HG02840 (cell line): ENCODE results near the gene CAMK1D.

Experiments used
- ATAC-seq: cut with Tn5 transposase; IDR thresholded peaks from one replicate; pipeline ENCODE4 v1.9.1; 2021; ENCODE audit warnings: mild to moderate bottlenecking, moderate library complexity, moderate number of reproducible peaks; ENCODE audit not compliant: unreplicated experiment, low FRiP score

The CAMK1D gene

DNA sequence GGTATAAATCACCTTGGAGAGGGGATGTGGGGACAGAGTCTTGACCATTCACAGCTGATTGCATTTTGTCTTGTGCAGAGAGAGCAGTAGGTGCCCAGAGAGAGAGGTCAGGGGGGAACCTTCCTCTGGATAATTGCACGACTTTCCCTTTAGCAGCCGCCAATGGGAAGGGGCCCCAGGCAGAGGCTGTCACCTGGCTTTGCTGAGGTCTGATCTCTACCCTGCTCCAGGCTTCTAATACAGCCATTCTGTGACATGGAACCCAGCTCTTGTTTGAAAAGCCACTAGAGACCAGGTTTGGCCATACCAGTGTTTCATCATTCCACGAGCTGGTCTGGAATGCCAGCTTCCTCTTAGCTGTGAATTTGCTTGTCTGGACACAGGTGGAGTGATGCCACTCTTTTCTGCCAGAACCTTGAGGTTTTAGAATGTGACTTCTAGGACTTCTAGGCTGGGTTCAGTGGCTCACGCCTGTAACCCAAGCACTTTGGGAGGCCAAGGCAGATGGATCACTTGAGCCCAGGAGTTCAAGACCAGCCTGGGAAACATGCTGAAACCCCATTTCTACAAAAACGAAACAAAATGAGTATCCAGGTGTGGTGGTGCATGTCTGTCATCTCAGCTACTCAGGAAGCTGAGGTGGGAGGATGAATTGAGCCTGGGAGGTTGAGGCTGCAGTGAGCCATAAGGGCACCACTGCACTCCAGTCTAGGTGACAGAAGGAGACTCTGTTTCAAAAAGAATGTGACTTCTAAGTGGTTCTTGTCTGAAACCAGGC lies 159.9 kb downstream of the CAMK1D start:
- no peak for ATAC-seq

DNA sequence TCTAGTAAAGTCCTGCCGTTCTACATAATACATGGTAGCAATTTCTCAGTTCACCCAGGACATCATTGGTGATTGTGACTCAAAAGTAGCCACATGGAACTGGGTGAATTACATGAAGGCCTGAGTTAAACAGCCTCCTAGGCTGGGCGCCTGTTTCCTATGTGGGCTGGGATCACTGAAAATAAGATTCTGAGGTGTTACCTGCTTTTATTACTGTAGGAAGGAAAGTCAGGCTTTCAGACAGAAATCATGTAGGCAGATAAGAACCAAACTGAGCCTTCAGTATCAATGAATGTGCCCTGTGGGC lies 160.4 kb downstream of the CAMK1D start:
- no peak for ATAC-seq

- ATAC-seq = no peak
Observed at GRCh38 chr10:12510501-12510941, 161.2 kb downstream of the CAMK1D start.

DNA sequence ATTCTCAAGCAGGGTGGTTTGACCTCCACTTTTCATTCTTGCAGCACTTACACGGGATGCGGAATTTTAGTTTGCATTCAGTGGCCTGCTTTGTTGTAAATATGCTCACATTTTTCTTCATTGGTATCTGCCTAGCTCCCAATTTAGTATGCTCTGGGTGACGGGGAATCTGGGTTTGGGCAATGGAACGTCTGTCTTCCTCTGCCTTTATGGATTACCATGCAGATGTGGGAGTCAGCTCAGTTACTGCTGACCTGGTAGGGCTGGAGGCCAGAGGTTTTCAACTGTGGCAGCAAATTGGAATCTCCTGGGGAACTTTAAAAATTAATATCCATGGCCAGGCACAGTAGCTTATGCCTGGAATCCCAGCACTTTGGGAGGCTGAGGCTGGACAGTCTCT lies 161.6 kb downstream of the CAMK1D start:
- ATAC-seq = no peak

DNA sequence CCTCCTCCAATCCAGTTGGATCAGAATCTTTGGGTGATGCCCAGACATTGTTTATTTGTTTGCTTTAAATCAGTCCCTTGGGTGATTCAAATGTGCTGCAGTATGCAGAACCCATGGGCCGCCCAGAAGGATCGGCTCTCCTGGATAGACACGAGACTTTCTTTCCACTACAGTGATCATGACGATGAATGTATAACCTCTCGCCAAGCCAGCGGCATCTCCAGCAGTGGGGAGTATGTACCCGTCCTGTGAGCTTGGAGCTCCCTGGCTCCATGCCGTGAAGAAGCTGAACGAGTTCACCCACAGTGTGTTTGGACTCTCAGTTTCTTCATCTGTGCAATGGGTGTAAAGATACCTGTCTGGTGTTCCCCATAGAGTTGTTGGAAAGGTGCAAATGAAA lies 162.3 kb downstream of the CAMK1D start:
- no peak for ATAC-seq

GRCh38 chr10:12512332-12513002 lies 163.1 kb downstream of the CAMK1D start:
- ATAC-seq = no peak

- ATAC-seq = no peak
Observed at GRCh38 chr10:12513003-12513365, 163.6 kb downstream of the CAMK1D start.

GRCh38 chr10:12513775-12514673 lies 164.7 kb downstream of the CAMK1D start:
- no peak for ATAC-seq

GRCh38 chr10:12518024-12518423 lies 168.7 kb downstream of the CAMK1D start:
- no peak for ATAC-seq

- no peak for ATAC-seq
Observed at GRCh38 chr10:12521423-12521822, 172.1 kb downstream of the CAMK1D start.

DNA sequence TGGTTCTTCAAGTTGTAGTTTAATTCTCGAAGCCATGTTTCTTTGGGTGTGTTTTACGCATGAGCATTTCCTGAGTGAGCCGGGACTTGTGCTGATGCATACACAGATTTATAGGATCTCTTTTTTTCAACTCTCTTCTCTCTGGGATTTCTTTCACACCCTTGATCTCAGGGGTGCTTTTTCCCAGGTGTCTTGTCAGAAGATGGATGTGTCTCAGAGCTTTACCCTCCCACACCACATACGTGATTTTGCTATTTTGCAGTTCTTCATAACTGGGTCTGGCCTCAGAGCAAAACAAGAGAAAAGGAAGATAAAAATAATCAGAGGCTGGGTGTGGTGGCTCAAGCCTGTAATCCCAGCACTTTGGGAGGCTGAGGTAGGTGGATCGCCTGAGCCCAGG lies 177.0 kb downstream of the CAMK1D start:
- ATAC-seq = no peak

- ATAC-seq = no peak
Observed at GRCh38 chr10:12529976-12530375, 180.6 kb downstream of the CAMK1D start.

GRCh38 chr10:12531305-12532220 lies 182.2 kb downstream of the CAMK1D start:
- no peak for ATAC-seq

- no peak for ATAC-seq
Observed at GRCh38 chr10:12533151-12533550, 183.8 kb downstream of the CAMK1D start.

DNA sequence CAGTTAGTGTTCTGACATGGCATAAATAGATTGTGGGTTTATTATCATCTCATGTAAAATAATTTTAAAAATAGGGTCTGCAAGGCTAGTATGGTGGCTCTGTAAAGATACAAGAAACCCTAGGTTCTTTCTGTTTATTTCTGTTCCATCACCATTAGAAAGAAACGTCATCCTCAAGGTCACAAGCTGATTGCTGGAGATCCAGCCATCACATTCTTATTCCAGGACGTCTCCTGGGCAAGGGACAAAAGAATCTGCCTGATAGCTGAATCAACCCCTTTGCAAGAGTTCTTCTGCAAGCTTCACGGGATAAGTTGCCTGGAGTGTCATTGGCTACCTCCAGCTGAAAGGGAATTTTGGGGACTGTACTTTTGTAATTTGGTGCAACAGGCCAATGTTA lies 184.4 kb downstream of the CAMK1D start:
- no peak for ATAC-seq

- no peak for ATAC-seq
Observed at GRCh38 chr10:12534824-12535223, 185.5 kb downstream of the CAMK1D start.

GRCh38 chr10:12535656-12536055 lies 186.3 kb downstream of the CAMK1D start:
- ATAC-seq = no peak

- ATAC-seq = no peak
Observed at GRCh38 chr10:12538491-12538995, 189.2 kb downstream of the CAMK1D start.

- ATAC-seq = no peak
Observed at GRCh38 chr10:12539350-12540164, 190.2 kb downstream of the CAMK1D start.
